ENCODE data around the gene ATF4.
"Not testable (repeated sequence)": the region's sequence is repeated elsewhere in the genome, so short reads cannot be mapped to it uniquely, and the experiment has no call there.

ATF4 gene

DNA sequence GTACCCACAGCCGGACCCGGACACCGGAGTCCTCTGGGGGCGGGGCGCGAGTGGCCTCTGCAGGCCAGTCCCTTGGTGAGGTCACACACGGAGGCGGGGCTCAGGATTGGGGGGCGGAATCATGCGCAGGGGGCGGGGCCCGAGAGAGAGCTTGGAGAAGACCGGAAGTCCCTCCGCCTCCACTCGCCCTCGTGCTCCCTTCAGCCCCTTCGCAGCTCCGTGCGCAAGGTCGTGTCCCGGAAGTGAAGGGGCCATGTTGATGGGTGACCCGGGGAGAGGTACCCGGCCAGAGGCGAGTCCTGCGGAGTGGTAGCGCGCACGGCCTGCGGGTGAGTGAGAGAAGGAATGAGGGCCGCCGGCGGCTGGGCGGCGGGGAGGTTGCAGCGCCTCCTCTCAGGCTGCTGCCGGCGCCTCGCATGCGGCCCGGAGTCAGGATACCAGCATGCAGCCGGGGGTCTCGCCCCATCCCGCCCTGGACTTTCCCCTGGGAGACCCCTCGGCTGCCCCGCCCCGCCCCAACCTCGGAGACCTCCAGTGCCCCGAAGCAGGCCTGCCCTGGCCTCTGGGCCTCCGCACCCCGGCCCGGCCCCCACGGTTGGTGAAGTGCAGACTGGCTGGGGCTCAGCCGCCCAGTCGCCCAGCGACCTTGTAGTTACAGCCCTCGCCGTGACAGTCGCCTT lies 18.1 kb upstream of the ATF4 start, which contains the start of gene MIEF1:
TSS of gene MIEF1 (plus strand) at position 182 of the 680 bp plus-strand sequence. CDS start 9,005 bp downstream, outside the sequence.
- H3K27me3 ChIP-seq (ENCODE audit: insufficient read depth, low read length): peaks cover 71% of the 10 kb centered on the region
- H3K9ac ChIP-seq (ENCODE audit: low read depth, low read length): peak within 1 kb of the TSS; percentile 87
- H3K4me3 ChIP-seq (ENCODE audit: low read length): peak within 1 kb of the TSS; percentile 87
- H3K36me3 ChIP-seq (ENCODE audit: insufficient read depth, low read depth, low read length): peaks cover 31% of the 10 kb centered on the region
- peaks cover 6% of the 10 kb centered on the region; the same call in 1 of the 2 replicates for H3K4me1 ChIP-seq (ENCODE audit: insufficient read depth, low read length)
- no peak within 1 kb of the TSS for H3K27ac ChIP-seq (ENCODE audit: low read length)
- no peaks in the 10 kb centered on the region for H3K9me3 ChIP-seq (ENCODE audit: insufficient read depth, low read depth, low read length)

- H3K27ac ChIP-seq (ENCODE audit: low read length): no peak overlapping the region
- peak overlapping the region; percentile 87 for H3K9ac ChIP-seq (ENCODE audit: low read depth, low read length)
- H3K36me3 ChIP-seq (ENCODE audit: insufficient read depth, low read depth, low read length): peaks cover 35% of the 10 kb centered on the region
These were observed 17.5 kb upstream of the ATF4 start for GRCh38 chr22:39502789-39503409.

DNA sequence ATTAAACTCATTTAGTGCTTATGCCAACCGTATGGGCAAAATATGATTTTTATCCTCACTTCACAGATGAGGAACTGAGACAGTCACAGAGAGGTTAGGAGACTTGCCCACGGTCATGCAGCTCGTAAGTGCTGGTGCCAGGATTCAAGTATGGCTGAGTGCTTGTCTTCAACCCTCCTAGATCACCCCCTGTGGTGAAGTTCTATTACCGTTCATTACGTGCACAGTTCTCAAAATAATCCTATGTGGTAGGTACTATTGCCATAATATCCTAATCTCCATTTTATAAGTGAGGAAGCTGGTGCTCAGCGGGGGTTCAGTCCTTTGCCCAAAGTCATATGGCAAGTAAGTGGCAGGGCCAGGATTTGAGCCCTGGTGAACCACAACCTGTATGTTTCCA lies 16.7 kb upstream of the ATF4 start:
- peak overlapping the region; percentile 87; the same call in 1 of the 2 replicates for H3K4me3 ChIP-seq (ENCODE audit: low read length)
- H3K27me3 ChIP-seq (ENCODE audit: insufficient read depth, low read length): peaks cover 72% of the 10 kb centered on the region
- peaks cover 6% of the 10 kb centered on the region; the same call in 1 of the 2 replicates for H3K4me1 ChIP-seq (ENCODE audit: insufficient read depth, low read length)
- no peak overlapping the region for H3K27ac ChIP-seq (ENCODE audit: low read length)
- no peaks in the 10 kb centered on the region for H3K9me3 ChIP-seq (ENCODE audit: insufficient read depth, low read depth, low read length)
- no peak overlapping the region for H3K9ac ChIP-seq (ENCODE audit: low read depth, low read length)
- peaks cover 42% of the 10 kb centered on the region for H3K36me3 ChIP-seq (ENCODE audit: insufficient read depth, low read depth, low read length)

More at GRCh38 chr22:39502789-39503409, 17.5 kb upstream of the ATF4 start:
- H3K4me1 ChIP-seq (ENCODE audit: insufficient read depth, low read length): peaks cover 6% of the 10 kb centered on the region; the same call in 1 of the 2 replicates
- peak overlapping the region; percentile 87 for H3K4me3 ChIP-seq (ENCODE audit: low read length)
- peaks cover 72% of the 10 kb centered on the region for H3K27me3 ChIP-seq (ENCODE audit: insufficient read depth, low read length)
- H3K9me3 ChIP-seq (ENCODE audit: insufficient read depth, low read depth, low read length): no peaks in the 10 kb centered on the region

- no peak overlapping the region for H3K9ac ChIP-seq (ENCODE audit: low read depth, low read length)
- peaks cover 6% of the 10 kb centered on the region; the same call in 1 of the 2 replicates for H3K4me1 ChIP-seq (ENCODE audit: insufficient read depth, low read length)
- no peaks in the 10 kb centered on the region for H3K9me3 ChIP-seq (ENCODE audit: insufficient read depth, low read depth, low read length)
- H3K36me3 ChIP-seq (ENCODE audit: insufficient read depth, low read depth, low read length): peaks cover 47% of the 10 kb centered on the region
- H3K27ac ChIP-seq (ENCODE audit: low read length): no peak overlapping the region
- H3K27me3 ChIP-seq (ENCODE audit: insufficient read depth, low read length): peaks cover 74% of the 10 kb centered on the region
- H3K4me3 ChIP-seq (ENCODE audit: low read length): no peak overlapping the region
These were observed 16.3 kb upstream of the ATF4 start for GRCh38 chr22:39504071-39504470.

GRCh38 chr22:39507021-39507420 lies 13.3 kb upstream of the ATF4 start:
- H3K27me3 ChIP-seq (ENCODE audit: insufficient read depth, low read length): peaks cover 88% of the 10 kb centered on the region
- H3K36me3 ChIP-seq (ENCODE audit: insufficient read depth, low read depth, low read length): peaks cover 71% of the 10 kb centered on the region
- not testable (repeated sequence) for H3K27ac ChIP-seq (ENCODE audit: low read length); H3K4me3 ChIP-seq (ENCODE audit: low read length); H3K9ac ChIP-seq (ENCODE audit: low read depth, low read length); H3K4me1 ChIP-seq (ENCODE audit: insufficient read depth, low read length); H3K9me3 ChIP-seq (ENCODE audit: insufficient read depth, low read depth, low read length)

DNA sequence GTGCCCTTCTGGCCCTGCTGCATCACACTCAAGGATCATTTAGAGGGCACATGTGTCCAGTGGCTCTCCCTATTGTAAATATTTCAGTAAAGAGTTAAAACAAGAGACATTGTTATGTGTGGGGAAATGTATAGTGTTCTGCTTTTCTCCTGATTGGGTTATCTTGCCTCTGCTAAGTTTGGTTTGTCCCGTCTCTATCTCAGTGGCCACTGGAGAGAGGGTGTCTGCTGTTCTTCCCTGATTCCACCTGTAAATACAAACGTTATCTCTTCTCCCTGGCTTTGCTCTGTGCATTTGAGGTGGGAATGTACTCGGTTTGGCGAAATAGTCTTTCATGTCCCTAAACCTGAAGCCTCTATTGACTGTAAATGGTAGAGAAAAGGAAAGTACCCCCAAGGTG lies 12.0 kb upstream of the ATF4 start:
- peaks cover 80% of the 10 kb centered on the region for H3K36me3 ChIP-seq (ENCODE audit: insufficient read depth, low read depth, low read length)
- no peaks in the 10 kb centered on the region for H3K4me1 ChIP-seq (ENCODE audit: insufficient read depth, low read length)
- H3K9me3 ChIP-seq (ENCODE audit: insufficient read depth, low read depth, low read length): no peaks in the 10 kb centered on the region
- H3K27ac ChIP-seq (ENCODE audit: low read length): no peak overlapping the region
- H3K9ac ChIP-seq (ENCODE audit: low read depth, low read length): no peak overlapping the region
- peaks cover 96% of the 10 kb centered on the region for H3K27me3 ChIP-seq (ENCODE audit: insufficient read depth, low read length)
- H3K4me3 ChIP-seq (ENCODE audit: low read length): no peak overlapping the region

DNA sequence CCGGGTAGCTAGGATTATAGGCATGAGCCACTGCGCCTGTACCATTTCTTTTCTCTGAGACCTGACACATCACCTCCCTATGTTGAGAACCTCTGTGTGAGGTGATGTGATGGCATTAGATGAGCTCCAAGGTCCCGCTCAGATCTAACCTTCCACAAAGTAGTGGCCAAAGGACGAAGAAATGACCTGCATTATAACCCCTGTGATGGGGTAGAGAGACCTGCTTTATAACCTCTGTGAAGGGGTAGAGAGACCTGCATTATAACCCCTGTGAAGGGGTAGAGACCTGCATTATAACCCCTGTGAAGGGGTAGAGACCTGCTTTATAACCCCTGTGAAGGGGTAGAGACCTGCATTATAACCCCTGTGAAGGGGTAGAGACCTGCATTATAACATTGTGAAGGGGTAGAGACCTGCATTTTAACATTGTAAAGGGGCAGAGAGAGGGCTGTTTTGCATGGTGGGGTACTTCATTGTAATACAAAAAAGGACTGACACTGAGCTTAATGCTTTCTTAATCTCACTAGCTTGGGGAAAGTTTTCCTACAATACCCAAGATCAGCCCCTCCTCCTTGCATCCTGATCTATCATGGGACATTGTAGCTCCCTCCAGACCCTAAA lies 9.7 kb upstream of the ATF4 start:
- H3K27me3 ChIP-seq (ENCODE audit: insufficient read depth, low read length): peaks cover 99% of the 10 kb centered on the region

GRCh38 chr22:39511226-39511625 lies 9.1 kb upstream of the ATF4 start:
- Histone ChIP-seq H3K27ac (ENCODE audit: low read length) (no peak overlapping the region), H3K36me3 (ENCODE audit: insufficient read depth, low read depth, low read length) (peaks cover 86% of the 10 kb centered on the region), H3K9ac (ENCODE audit: low read depth, low read length) (no peak overlapping the region), H3K4me1 (ENCODE audit: insufficient read depth, low read length) (no peaks in the 10 kb centered on the region), H3K9me3 (ENCODE audit: insufficient read depth, low read depth, low read length) (no peaks in the 10 kb centered on the region), H3K27me3 (ENCODE audit: insufficient read depth, low read length) (peaks cover 97% of the 10 kb centered on the region), H3K4me3 (ENCODE audit: low read length) (no peak overlapping the region)

More for the DNA sequence above, 9.7 kb upstream of the ATF4 start:
- Histone ChIP-seq H3K9me3 (ENCODE audit: insufficient read depth, low read depth, low read length) (no peaks in the 10 kb centered on the region), H3K9ac (ENCODE audit: low read depth, low read length) (no peak overlapping the region), H3K27ac (ENCODE audit: low read length) (no peak overlapping the region), H3K4me1 (ENCODE audit: insufficient read depth, low read length) (no peaks in the 10 kb centered on the region), H3K36me3 (ENCODE audit: insufficient read depth, low read depth, low read length) (peaks cover 86% of the 10 kb centered on the region), H3K4me3 (ENCODE audit: low read length) (no peak overlapping the region)

- Histone ChIP-seq H3K4me1 (ENCODE audit: insufficient read depth, low read length) (no peaks in the 10 kb centered on the region), H3K27ac (ENCODE audit: low read length) (no peak overlapping the region), H3K9ac (ENCODE audit: low read depth, low read length) (no peak overlapping the region), H3K36me3 (ENCODE audit: insufficient read depth, low read depth, low read length) (peaks cover 84% of the 10 kb centered on the region), H3K27me3 (ENCODE audit: insufficient read depth, low read length) (peaks cover 93% of the 10 kb centered on the region), H3K9me3 (ENCODE audit: insufficient read depth, low read depth, low read length) (no peaks in the 10 kb centered on the region), H3K4me3 (ENCODE audit: low read length) (no peak overlapping the region)
These were observed 8.3 kb upstream of the ATF4 start for GRCh38 chr22:39512026-39512425.

GRCh38 chr22:39513791-39514190 lies 6.6 kb upstream of the ATF4 start:
- Histone ChIP-seq H3K9ac (ENCODE audit: low read depth, low read length) (no peak overlapping the region), H3K36me3 (ENCODE audit: insufficient read depth, low read depth, low read length) (peaks cover 72% of the 10 kb centered on the region), H3K27ac (ENCODE audit: low read length) (no peak overlapping the region), H3K4me1 (ENCODE audit: insufficient read depth, low read length) (no peaks in the 10 kb centered on the region), H3K4me3 (ENCODE audit: low read length) (no peak overlapping the region), H3K9me3 (ENCODE audit: insufficient read depth, low read depth, low read length) (no peaks in the 10 kb centered on the region), H3K27me3 (ENCODE audit: insufficient read depth, low read length) (peaks cover 83% of the 10 kb centered on the region)

- H3K9ac ChIP-seq (ENCODE audit: low read depth, low read length): no peak overlapping the region
- H3K27ac ChIP-seq (ENCODE audit: low read length): no peak overlapping the region
- H3K9me3 ChIP-seq (ENCODE audit: insufficient read depth, low read depth, low read length): no peaks in the 10 kb centered on the region
- peaks cover 66% of the 10 kb centered on the region for H3K36me3 ChIP-seq (ENCODE audit: insufficient read depth, low read depth, low read length)
- peaks cover 76% of the 10 kb centered on the region for H3K27me3 ChIP-seq (ENCODE audit: insufficient read depth, low read length)
- H3K4me3 ChIP-seq (ENCODE audit: low read length): no peak overlapping the region
- H3K4me1 ChIP-seq (ENCODE audit: insufficient read depth, low read length): no peaks in the 10 kb centered on the region
These were observed 5.9 kb upstream of the ATF4 start for GRCh38 chr22:39514373-39514973.

All from iPS-20b (cell line).